ENCODE results near the gene REPS2.

The REPS2 gene

GRCh38 chrX:17035111-17035510, 88.7 kb downstream of the REPS2 start:
- no peak for DNase-seq (ENCODE audit: low read depth in 2 of 2)

- DNase-seq (ENCODE audit: low read depth in 2 of 2) = no peak
Observed at GRCh38 chrX:17036171-17036961, 89.9 kb downstream of the REPS2 start.

GRCh38 chrX:17038277-17038676, 91.8 kb downstream of the REPS2 start:
- DNase-seq (ENCODE audit: low read depth in 2 of 2) = no peak

GRCh38 chrX:17038681-17039161, 92.3 kb downstream of the REPS2 start:
- no peak for DNase-seq (ENCODE audit: low read depth in 2 of 2)

- no peak for DNase-seq (ENCODE audit: low read depth in 2 of 2)
Observed at GRCh38 chrX:17039826-17040225, 93.4 kb downstream of the REPS2 start.

- DNase-seq (ENCODE audit: low read depth in 2 of 2) = no peak
Observed at GRCh38 chrX:17040711-17041110, 94.3 kb downstream of the REPS2 start.

- DNase-seq (ENCODE audit: low read depth in 2 of 2) = no peak
Observed at GRCh38 chrX:17042037-17042436, 95.6 kb downstream of the REPS2 start.

GRCh38 chrX:17046478-17047097, 100.1 kb downstream of the REPS2 start:
- peak in 1 of 2 donors; percentile 5 for DNase-seq (ENCODE audit: low read depth in 2 of 2)

- DNase-seq (ENCODE audit: low read depth in 2 of 2) = no peak
Observed at GRCh38 chrX:17047224-17047623, 100.8 kb downstream of the REPS2 start.

GRCh38 chrX:17052210-17052609, 105.8 kb downstream of the REPS2 start:
- DNase-seq (ENCODE audit: low read depth in 2 of 2) = no peak

- DNase-seq (ENCODE audit: low read depth in 2 of 2) = no peak
Observed at GRCh38 chrX:17052793-17053192, 106.3 kb downstream of the REPS2 start.

GRCh38 chrX:17053502-17053901, 107.0 kb downstream of the REPS2 start:
- no peak for DNase-seq (ENCODE audit: low read depth in 2 of 2)

- DNase-seq (ENCODE audit: low read depth in 2 of 2) = no peak
Observed at GRCh38 chrX:17056868-17057608, 110.6 kb downstream of the REPS2 start.

GRCh38 chrX:17062065-17062464, 115.6 kb downstream of the REPS2 start:
- no peak for DNase-seq (ENCODE audit: low read depth in 2 of 2)

GRCh38 chrX:17065100-17065499, 118.6 kb downstream of the REPS2 start:
- DNase-seq (ENCODE audit: low read depth in 2 of 2) = no peak

- no peak for DNase-seq (ENCODE audit: low read depth in 2 of 2)
Observed at GRCh38 chrX:17067534-17067933, 121.1 kb downstream of the REPS2 start.

- no peak for DNase-seq (ENCODE audit: low read depth in 2 of 2)
Observed at GRCh38 chrX:17072301-17072700, 125.8 kb downstream of the REPS2 start.

- no peak for DNase-seq (ENCODE audit: low read depth in 2 of 2)
Observed at GRCh38 chrX:17072721-17073230, 126.3 kb downstream of the REPS2 start.

GRCh38 chrX:17075004-17075403, 128.5 kb downstream of the REPS2 start:
- no peak for DNase-seq (ENCODE audit: low read depth in 2 of 2)

GRCh38 chrX:17077361-17077760, 130.9 kb downstream of the REPS2 start:
- no peak for DNase-seq (ENCODE audit: low read depth in 2 of 2)

- no peak for DNase-seq (ENCODE audit: low read depth in 2 of 2)
Observed at GRCh38 chrX:17078031-17078720, 131.7 kb downstream of the REPS2 start.

- DNase-seq (ENCODE audit: low read depth in 2 of 2) = no peak
Observed at GRCh38 chrX:17081511-17081910, 135.1 kb downstream of the REPS2 start.
